Subcutaneous abdominal adipose tissue (tissue), 5 donors: ENCODE results near the gene PRPSAP2.

Experiments used
- H3K27ac ChIP-seq: one replicate; pipeline ENCODE4 v1.7.0; 2013; ENCODE audit warnings: low read depth, mild to moderate bottlenecking, inconsistent platforms, low read length, moderate library complexity
- H3K27me3 ChIP-seq, 5 donors: one replicate each; pipeline ENCODE4 v1.7.0; 2013; ENCODE audit warnings: low read length in 5 of 5, inconsistent platforms in 1 of 5; ENCODE audit not compliant: control insufficient read depth in 5 of 5, insufficient read depth in 4 of 5
- H3K36me3 ChIP-seq, 5 donors: one replicate each; pipeline ENCODE4 v1.7.0; 2013; ENCODE audit warnings: low read length in 5 of 5; ENCODE audit not compliant: control insufficient read depth in 5 of 5, insufficient read depth in 5 of 5
- H3K4me1 ChIP-seq, 5 donors: one replicate each; pipeline ENCODE4 v1.7.0; 2013; ENCODE audit warnings: low read length in 5 of 5, mild to moderate bottlenecking in 3 of 5, moderate library complexity in 1 of 5; ENCODE audit not compliant: control insufficient read depth in 5 of 5, insufficient read depth in 5 of 5
- H3K4me3 ChIP-seq, 5 donors: one replicate each; pipeline ENCODE4 v1.7.0; 2013; ENCODE audit warnings: low read length in 5 of 5, low read depth in 1 of 5
- H3K9ac ChIP-seq, 5 donors: one replicate each; pipeline ENCODE4 v1.7.0; 2013; ENCODE audit warnings: low read length in 5 of 5, mild to moderate bottlenecking in 4 of 5, moderate library complexity in 3 of 5
- H3K9me3 ChIP-seq, 5 donors: one replicate each; pipeline ENCODE4 v1.7.0; 2013; ENCODE audit warnings: low read length in 5 of 5; ENCODE audit not compliant: control insufficient read depth in 5 of 5
- donor health status: healthy.
- donor health status: healthy.
- donor health status: healthy.
- donor health status: healthy.
- donor health status: healthy.

Gene PRPSAP2

DNA sequence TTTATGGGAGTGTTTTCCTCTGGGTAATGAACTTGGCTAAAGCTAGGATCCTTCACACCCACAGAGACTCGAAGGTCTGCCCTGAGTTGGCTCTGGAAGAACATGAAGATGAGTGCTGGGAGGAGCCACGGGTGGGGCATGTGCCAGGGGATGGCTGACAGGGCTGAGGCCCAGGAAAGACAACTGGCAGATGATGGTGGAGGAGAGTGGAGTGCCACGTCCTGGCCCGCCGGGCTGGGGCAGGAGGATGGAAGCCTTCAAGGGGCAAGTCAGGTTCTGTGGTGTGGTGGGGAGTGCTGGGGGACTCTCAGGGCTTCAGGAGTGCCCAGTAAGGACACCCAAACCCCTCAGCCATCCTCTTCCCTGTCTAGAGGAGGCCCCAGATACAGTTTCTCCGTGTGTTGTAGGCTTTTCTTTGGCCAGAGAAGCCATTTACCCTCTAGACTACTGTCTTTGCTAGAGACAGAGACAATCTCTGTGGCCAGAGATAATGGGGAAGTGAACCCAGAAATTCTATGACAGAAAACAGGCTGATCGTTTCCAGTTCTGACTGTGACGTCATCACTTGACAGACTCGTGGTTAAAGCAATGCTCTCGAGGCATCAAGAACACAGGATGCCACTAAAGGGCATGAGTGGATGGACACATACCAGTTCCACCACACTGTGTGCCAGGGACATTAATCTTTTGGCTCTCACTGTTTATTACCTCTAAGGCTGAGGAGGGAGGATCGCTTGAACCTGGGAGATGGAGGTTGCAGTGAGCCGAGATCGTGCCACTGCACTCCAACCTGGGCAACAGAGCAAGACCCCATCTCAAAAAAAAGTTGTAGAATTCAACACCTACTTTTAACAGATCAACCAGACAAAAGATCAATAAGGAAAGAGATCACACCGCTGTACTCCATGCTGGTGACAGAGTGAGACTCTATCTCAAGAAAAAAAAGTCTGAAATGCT lies 75.4 kb downstream of the PRPSAP2 start:
- Histone ChIP-seq H3K36me3 (peaks cover 5 to 38% (median 26%) of the 10 kb centered on the region in 5 donors), H3K4me1 (peaks cover 0 to 5% (median 2%) of the 10 kb centered on the region in 5 donors), H3K27me3 (no peaks in the 10 kb centered on the region), H3K4me3 (no peak overlapping the region), H3K9ac (no peak overlapping the region), H3K27ac (no peak overlapping the region), H3K9me3 (no peaks in the 10 kb centered on the region)

DNA sequence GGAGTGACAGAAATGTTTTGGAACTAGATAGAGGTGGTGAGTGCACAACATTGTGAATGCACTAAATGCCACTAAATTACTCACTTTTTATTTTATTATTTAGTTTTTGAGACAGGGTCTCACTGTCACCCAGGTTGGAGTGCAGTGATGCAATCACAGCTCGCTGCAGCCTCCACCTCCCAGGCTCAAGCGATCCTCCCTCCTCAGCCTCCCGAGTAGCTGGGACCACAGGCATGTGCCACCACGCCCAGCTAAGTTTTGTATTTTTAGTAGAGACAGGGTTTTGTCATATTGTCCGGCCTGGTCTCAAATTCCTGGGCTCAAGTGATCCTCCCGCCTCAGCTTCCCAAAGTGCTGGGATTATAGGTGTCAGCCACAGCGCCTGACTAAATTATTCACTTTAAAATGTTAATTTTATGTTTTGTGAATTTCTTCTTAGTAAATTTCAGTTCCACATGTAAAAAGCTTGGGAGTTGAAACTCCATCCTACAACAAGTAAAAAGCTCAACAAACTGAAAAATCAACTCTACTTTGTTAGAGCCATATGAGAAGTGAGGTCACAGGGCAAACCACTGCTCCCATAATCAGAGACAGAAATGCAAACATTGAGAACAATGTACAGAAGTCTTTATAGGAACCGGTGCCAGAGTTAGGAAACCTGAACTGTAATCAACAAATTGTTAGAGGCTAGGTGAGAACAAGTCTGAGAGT lies 80.2 kb downstream of the PRPSAP2 start:
- Histone ChIP-seq H3K27me3 (no peaks in the 10 kb centered on the region), H3K27ac (no peak overlapping the region), H3K9ac (no peak overlapping the region), H3K9me3 (no peaks in the 10 kb centered on the region), H3K36me3 (no peaks in the 10 kb centered on the region), H3K4me3 (no peak overlapping the region), H3K4me1 (peaks cover 0 to 2% (median 0%) of the 10 kb centered on the region in 5 donors)

DNA sequence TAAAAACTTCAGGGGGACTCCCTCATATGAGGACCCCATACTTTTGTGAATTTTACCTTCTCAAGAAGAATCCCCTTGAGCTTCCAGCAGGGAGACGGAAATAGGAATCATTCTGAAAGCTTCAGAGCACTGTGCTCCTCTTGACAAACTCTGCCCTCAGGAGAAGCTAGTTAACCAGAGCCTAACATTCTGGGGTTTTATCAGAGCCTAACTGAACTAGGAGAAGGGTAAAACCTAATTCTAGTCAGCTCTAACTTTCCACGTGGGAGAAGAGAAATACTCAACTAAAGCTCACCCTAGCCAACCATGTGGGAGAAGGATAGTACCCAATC lies 80.7 kb downstream of the PRPSAP2 start:
- H3K9me3 ChIP-seq, result no peaks in the 10 kb centered on the region
- no peak overlapping the region for H3K4me3 ChIP-seq
- H3K9ac ChIP-seq, result no peak overlapping the region
- no peak overlapping the region for H3K27ac ChIP-seq
- H3K27me3 ChIP-seq, result no peaks in the 10 kb centered on the region
- H3K4me1 ChIP-seq, result no peaks in the 10 kb centered on the region
- no peaks in the 10 kb centered on the region for H3K36me3 ChIP-seq

DNA sequence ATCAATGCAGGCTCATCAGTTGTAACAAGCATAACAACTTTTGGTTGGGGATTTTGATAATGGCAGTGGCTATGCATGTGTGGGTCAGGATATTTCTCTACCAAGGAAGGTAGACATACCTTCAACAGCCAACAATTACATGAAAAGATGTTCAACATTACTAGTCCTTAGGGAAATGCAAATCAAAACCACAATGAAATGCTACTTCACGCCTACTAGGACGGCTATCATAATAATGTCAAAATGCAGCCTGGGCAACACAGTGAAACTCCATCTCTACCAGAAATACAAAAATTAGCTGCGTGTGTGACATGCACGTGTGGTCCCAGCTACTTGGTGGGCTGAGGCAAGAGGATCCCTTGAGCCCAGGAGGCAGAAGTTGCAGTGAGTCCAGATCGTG lies 86.7 kb downstream of the PRPSAP2 start:
- Histone ChIP-seq H3K27me3 (peaks cover 0 to 5% (median 2%) of the 10 kb centered on the region in 5 donors), H3K9ac (no peak overlapping the region), H3K4me3 (no peak overlapping the region), H3K4me1 (peaks cover 0 to 3% (median 0%) of the 10 kb centered on the region in 5 donors), H3K9me3 (no peaks in the 10 kb centered on the region), H3K36me3 (no peaks in the 10 kb centered on the region), H3K27ac (no peak overlapping the region)

DNA sequence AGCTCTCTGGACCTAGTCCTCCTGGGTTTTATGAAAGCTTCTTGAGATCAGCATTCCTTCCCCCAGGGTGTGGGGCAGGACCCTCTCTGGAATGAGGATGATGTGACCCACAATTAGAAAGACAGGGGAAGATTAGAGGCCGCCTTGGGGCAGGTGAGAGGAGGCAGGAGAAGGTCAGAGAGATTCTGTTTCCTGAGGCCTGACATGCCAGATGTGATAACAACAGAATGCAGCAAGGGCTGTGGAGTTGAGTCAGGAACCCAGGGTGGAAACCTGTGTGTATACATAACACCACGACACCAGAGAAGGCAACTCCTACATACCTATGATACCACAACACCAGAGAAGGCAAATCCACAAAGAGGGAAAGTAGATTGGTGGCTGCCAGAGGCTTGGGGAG lies 88.6 kb downstream of the PRPSAP2 start:
- Histone ChIP-seq H3K27me3 (peaks cover 0 to 14% (median 2%) of the 10 kb centered on the region in 5 donors), H3K36me3 (no peaks in the 10 kb centered on the region), H3K9ac (no peak overlapping the region), H3K9me3 (no peaks in the 10 kb centered on the region), H3K4me3 (no peak overlapping the region), H3K27ac (no peak overlapping the region), H3K4me1 (peaks cover 0 to 5% (median 0%) of the 10 kb centered on the region in 5 donors)

DNA sequence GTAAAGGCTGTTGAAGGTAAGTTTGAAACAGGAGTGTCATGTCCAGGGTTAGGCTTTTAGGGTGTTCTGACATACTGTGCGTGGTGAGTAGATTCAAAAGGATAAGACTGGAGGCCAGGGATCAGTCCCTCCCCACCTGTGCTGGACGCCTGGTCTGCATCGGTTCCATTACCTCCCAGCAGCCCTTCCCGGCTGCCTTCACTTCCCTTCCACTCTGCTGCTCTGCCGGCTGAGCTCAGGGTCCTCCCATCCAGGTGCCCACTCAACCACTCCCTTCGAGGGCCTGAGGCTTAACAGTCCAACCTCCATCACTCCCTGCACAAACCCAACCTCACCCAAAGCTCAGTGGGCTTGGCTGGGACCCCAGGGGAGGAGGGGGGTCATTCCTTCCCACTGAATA lies 89.9 kb downstream of the PRPSAP2 start:
- Histone ChIP-seq H3K27ac (no peak overlapping the region), H3K4me1 (peaks cover 0 to 5% (median 0%) of the 10 kb centered on the region in 5 donors), H3K9me3 (no peaks in the 10 kb centered on the region), H3K27me3 (peaks cover 0 to 20% (median 3%) of the 10 kb centered on the region in 5 donors), H3K9ac (no peak overlapping the region), H3K4me3 (no peak overlapping the region), H3K36me3 (no peaks in the 10 kb centered on the region)

DNA sequence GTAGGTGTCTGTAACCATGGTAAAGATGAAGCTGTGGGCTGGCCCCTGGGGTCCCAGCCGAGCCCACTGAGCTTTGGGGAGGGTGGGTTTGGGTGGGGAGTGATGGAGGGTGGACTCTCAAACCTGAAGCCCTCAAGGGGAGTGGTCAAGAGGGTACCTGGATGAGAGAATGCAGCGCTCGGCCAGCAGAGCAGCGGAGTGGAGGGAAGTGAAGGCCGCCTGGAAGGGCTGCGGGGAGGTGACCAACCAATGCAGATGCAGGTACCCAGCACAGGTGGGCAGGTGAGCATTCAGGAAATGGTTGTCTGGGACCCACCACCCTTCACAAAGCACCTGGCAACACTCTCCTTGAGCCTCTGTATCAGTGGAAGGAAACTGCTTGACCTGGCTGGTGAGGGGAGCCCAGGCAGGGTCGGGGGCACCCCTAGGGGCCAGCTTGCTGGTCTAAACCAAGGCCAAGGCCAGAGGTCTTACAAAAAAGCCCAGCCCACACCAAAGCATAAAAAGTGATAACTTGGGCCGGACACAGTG lies 90.6 kb downstream of the PRPSAP2 start:
- Histone ChIP-seq H3K27ac (no peak overlapping the region), H3K9ac (no peak overlapping the region), H3K4me1 (peaks cover 0 to 5% (median 0%) of the 10 kb centered on the region in 5 donors), H3K4me3 (no peak overlapping the region), H3K36me3 (no peaks in the 10 kb centered on the region), H3K9me3 (no peaks in the 10 kb centered on the region), H3K27me3 (peaks cover 0 to 20% (median 3%) of the 10 kb centered on the region in 5 donors)

DNA sequence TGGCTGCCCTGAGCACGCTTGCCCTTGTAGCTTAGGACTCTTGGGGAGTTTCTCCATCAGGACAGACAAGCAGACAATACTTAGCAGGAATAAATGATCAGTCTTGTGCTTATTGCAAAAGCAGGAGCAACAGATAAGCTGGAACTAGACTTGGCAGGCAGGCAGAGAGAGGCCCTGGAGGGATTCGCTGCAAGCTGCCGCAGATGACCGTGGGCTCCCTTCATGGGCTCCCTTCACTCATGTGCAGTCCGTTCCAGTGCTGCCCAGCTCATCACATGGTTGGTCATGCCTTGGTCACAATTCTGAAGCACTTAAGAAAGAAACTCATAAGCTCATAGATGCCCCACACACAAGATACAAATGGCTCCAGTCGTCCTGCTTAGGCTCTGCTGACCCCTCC lies 91.6 kb downstream of the PRPSAP2 start:
- no peak overlapping the region for H3K9ac ChIP-seq

DNA sequence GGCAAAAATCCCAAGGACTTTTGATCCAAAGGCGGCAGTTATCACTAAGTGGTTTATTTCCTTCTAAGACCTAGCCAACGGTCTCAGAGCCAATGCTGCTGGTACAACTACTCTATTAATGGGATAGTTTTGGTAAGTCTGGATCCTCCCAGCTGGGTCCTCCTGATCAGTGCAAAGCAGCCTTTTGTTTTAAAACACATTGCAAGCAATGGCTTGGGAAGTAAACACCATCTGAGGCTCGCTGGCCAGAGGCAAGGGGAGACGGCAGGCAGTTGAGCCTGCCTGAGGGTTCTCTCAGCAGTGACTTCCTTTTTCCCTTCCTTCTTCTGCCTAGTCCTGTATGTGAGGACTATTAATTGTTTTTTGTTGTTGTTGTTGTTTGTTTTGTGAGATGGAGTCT lies 92.4 kb downstream of the PRPSAP2 start:
- H3K9me3 ChIP-seq, result no peaks in the 10 kb centered on the region
- H3K4me1 ChIP-seq, result peaks cover 0 to 5% (median 0%) of the 10 kb centered on the region in 5 donors
- H3K36me3 ChIP-seq, result no peaks in the 10 kb centered on the region
- no peak overlapping the region for H3K9ac ChIP-seq
- no peak overlapping the region for H3K4me3 ChIP-seq
- peaks cover 0 to 20% (median 3%) of the 10 kb centered on the region in 5 donors for H3K27me3 ChIP-seq
- H3K27ac ChIP-seq, result no peak overlapping the region

More for the DNA sequence above, 91.6 kb downstream of the PRPSAP2 start:
- H3K27me3 ChIP-seq, result peaks cover 0 to 20% (median 3%) of the 10 kb centered on the region in 5 donors
- H3K36me3 ChIP-seq, result no peaks in the 10 kb centered on the region
- no peak overlapping the region for H3K27ac ChIP-seq
- no peak overlapping the region for H3K4me3 ChIP-seq
- no peaks in the 10 kb centered on the region for H3K9me3 ChIP-seq
- H3K4me1 ChIP-seq, result peaks cover 0 to 5% (median 0%) of the 10 kb centered on the region in 5 donors
